Measurements from ENCODE around the gene EMC7.

GRCh38 chr15:34054081-34054707 is 47.5 kb downstream of the EMC7 start:
- TF ChIP-seq CTCF (IDR thresholded peaks at IDR 0.05) (no peak), ZFX (IDR thresholded peaks at IDR 0.05; ENCODE audit: borderline replicate concordance) (no peak)

Data from 22Rv1 (cell line).